NCI-H345 (cell line): ENCODE results near the gene PDCD11.
"Not testable (repeated sequence)": the region's sequence is repeated elsewhere in the genome, so short reads cannot be mapped to it uniquely, and the experiment has no call there.

ENCODE experiments used
- DNase-seq: peaks from one replicate; lab custom pipeline; 2025; lab: John Stamatoyannopoulos, UW

PDCD11 gene

GRCh38 chr10:103396067-103396788 lies at the start of gene PDCD11, which contains the start of gene ATP5MK:
TSS of gene PDCD11 (plus strand) at chr10:103396626. CDS start at chr10:103398427, 1,801 bp downstream.
TSS of gene ATP5MK (minus strand) at chr10:103396475. CDS start at chr10:103392457, 4,018 bp downstream.
- DNase-seq, result peak; percentile 96

- DNase-seq, result no peak
These were observed 46.3 kb upstream of the PDCD11 start for GRCh38 chr10:103350175-103350516.

GRCh38 chr10:103350517-103351260 lies 45.7 kb upstream of the PDCD11 start, which contains the start of gene PCGF6:
TSS of gene PCGF6 (minus strand) at chr10:103351140. CDS start at chr10:103351066, 74 bp downstream.
- peak; percentile 77 for DNase-seq

- no peak for DNase-seq
These were observed 43.1 kb upstream of the PDCD11 start for GRCh38 chr10:103353281-103353680.

- DNase-seq, result not testable (repeated sequence)
These were observed 41.9 kb upstream of the PDCD11 start for GRCh38 chr10:103354567-103354966.

- no peak for DNase-seq
These were observed 40.4 kb upstream of the PDCD11 start for GRCh38 chr10:103355906-103356599.

GRCh38 chr10:103359493-103359892 lies 36.9 kb upstream of the PDCD11 start:
- DNase-seq, result not testable (repeated sequence)

- DNase-seq, result not testable (repeated sequence)
These were observed 35.6 kb upstream of the PDCD11 start for GRCh38 chr10:103360791-103361190.

GRCh38 chr10:103367379-103367781 lies 29.0 kb upstream of the PDCD11 start:
- no peak for DNase-seq

- peak; percentile 93 for DNase-seq
These were observed 28.5 kb upstream of the PDCD11 start, which contains the start of gene TAF5 for GRCh38 chr10:103367782-103368518. TSS of gene TAF5 (plus strand) at chr10:103367976. CDS start at chr10:103367990, 14 bp downstream.

- no peak for DNase-seq
These were observed 22.9 kb upstream of the PDCD11 start for GRCh38 chr10:103373544-103373943.

GRCh38 chr10:103374263-103374662 lies 22.2 kb upstream of the PDCD11 start:
- no peak for DNase-seq

- no peak for DNase-seq
These were observed 13.7 kb upstream of the PDCD11 start for GRCh38 chr10:103382769-103383168.

- no peak for DNase-seq
These were observed 2.2 kb upstream of the PDCD11 start for GRCh38 chr10:103394180-103394579.

GRCh38 chr10:103395754-103396066 lies 716 bp upstream of the PDCD11 start:
- DNase-seq, result no peak

- DNase-seq, result no peak
These were observed 312 bp downstream of the PDCD11 start for GRCh38 chr10:103396789-103397087.

GRCh38 chr10:103397191-103397825 lies 882 bp downstream of the PDCD11 start:
- DNase-seq, result no peak

GRCh38 chr10:103413564-103413963 lies 17.1 kb downstream of the PDCD11 start:
- no peak for DNase-seq

GRCh38 chr10:103415581-103415980 lies 19.2 kb downstream of the PDCD11 start:
- no peak for DNase-seq

- DNase-seq, result peak; percentile 21
These were observed 20.2 kb downstream of the PDCD11 start for GRCh38 chr10:103416436-103417147.

GRCh38 chr10:103417148-103417469 lies 20.7 kb downstream of the PDCD11 start:
- DNase-seq, result not testable (repeated sequence)
